ENCODE measurements around the gene PIP5K1B. TPM values are rescaled to one million over a fixed set of nuclear protein-coding genes. Genes with fewer than 3 reads are reported as not detected.

PIP5K1B gene
- total and polyA plus RNA-seq, 2 of the 13 experiments (the other 11 are each of a cell fraction or from before 2014, with no cell fraction given) = 15.8 to 17.5 TPM

DNA sequence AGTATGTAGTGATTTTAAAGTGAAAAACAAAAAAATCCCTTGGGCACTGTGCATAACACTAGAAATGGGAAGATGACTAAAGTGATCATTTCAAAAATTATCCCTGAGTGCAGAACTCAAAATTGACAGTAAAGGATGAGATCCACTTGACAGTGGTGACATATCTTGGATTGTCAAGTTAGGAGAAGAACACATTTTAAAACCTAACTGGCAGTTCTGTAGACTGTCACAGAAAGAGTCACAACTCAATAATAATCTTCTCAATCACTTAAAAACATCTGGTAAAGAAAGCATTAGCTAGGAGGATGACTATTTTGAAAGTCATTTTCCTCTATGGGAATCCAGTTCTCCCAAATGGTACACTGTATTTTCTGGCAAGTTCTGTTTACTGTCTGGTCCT lies 127.1 kb downstream of the PIP5K1B start:
- FAIRE-seq (no peak), DNase-seq (ENCODE audit: low spot score) (no peak), ATAC-seq (no peak)
- H3K27ac ChIP-seq (ENCODE audit: extremely low read length, insufficient read depth, low read length) = no peak overlapping the region
- no peak overlapping the region for H2AFZ ChIP-seq (ENCODE audit: low read length)
- H3K79me2 ChIP-seq (ENCODE audit: insufficient read depth, low read length) = no peaks in the 10 kb centered on the region
- in situ Hi-C loops (cut with HindIII; ENCODE audit: extremely low pct_ligation_motif_present, low pct_unique_long_range_greater_than_20kb) = no loop called here
- no peaks in the 10 kb centered on the region for H3K9me3 ChIP-seq (ENCODE audit: low read length)
- CTCF ChIA-PET (ENCODE audit: low intra/inter-chr PET ratio, low total read pairs) = no interaction called here
- no peaks in the 10 kb centered on the region for H4K20me1 ChIP-seq (ENCODE audit: insufficient read depth, low read length)
- H3K36me3 ChIP-seq (replicated peaks in 1 of 2; ENCODE audit: control insufficient read depth in 1 of 2, insufficient read depth in 2 of 2, low read length in 2 of 2) = no peaks in the 10 kb centered on the region
- peaks cover 19% of the 10 kb centered on the region for H3K4me1 ChIP-seq (ENCODE audit: insufficient read depth, low read length)
- intact Hi-C loops (cut with micrococcal nuclease; ENCODE audit: unreplicated experiment) = no loop called here
- H3K4me3 ChIP-seq (replicated peaks in 1 of 3; ENCODE audit: insufficient read depth in 1 of 3, low read depth in 2 of 3, low read length in 3 of 3) = no peak overlapping the region
- POLR2A ChIA-PET = no interaction called here
- no peaks in the 10 kb centered on the region for H3K27me3 ChIP-seq (ENCODE audit: control insufficient read depth in 1 of 2, insufficient read depth in 2 of 2, low read length in 2 of 2)
- no peak overlapping the region for H3K4me2 ChIP-seq (ENCODE audit: low read depth, low read length)
- BruUV-seq (replicated peaks) = no TSS peak
- no peak overlapping the region for H3K9ac ChIP-seq (ENCODE audit: insufficient read depth, low read depth, low read length)
- TF ChIP-seq, protein P1, sequence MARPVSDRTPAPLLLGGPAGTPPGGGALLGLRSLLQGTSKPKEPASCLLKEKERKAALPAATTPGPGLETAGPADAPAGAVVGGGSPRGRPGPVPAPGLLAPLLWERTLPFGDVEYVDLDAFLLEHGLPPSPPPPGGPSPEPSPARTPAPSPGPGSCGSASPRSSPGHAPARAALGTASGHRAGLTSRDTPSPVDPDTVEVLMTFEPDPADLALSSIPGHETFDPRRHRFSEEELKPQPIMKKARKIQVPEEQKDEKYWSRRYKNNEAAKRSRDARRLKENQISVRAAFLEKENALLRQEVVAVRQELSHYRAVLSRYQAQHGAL (CRISPR knock-in tag; IDR thresholded peaks at IDR 0.05; ENCODE audit: not compliant biosample characterization) = no peak
- TF ChIP-seq ZNF557 (CRISPR knock-in tag; IDR thresholded peaks at IDR 0.05) (no peak), EZH2 (conservative IDR thresholded peaks at IDR 0.05; ENCODE audit: low read depth, low read length) (no peak), ZNF569 (CRISPR knock-in tag; IDR thresholded peaks at IDR 0.05; ENCODE audit: borderline replicate concordance) (no peak), KLF11 (CRISPR knock-in tag; IDR thresholded peaks at IDR 0.05) (no peak), CHD2 (IDR thresholded peaks at IDR 0.05; ENCODE audit: low read depth, low read length) (no peak), ATF7-NPFF (CRISPR knock-in tag; IDR thresholded peaks at IDR 0.05; ENCODE audit: low read depth) (no peak), POGZ (CRISPR knock-in tag; IDR thresholded peaks at IDR 0.05) (no peak), ZNF510 (CRISPR knock-in tag; IDR thresholded peaks at IDR 0.05; ENCODE audit: low read depth) (no peak), MAFK (conservative IDR thresholded peaks at IDR 0.05 in 1 of 2, IDR thresholded peaks at IDR 0.05 in 1 of 2; ENCODE audit: low read length in 2 of 2) (no peak), MBNL3 (CRISPR knock-in tag; conservative IDR thresholded peaks at IDR 0.05) (no peak), RBM22 (optimal IDR thresholded peaks at IDR 0.05; ENCODE audit: low read length) (no peak), KDM4B (CRISPR knock-in tag; IDR thresholded peaks at IDR 0.05) (no peak)
- TF ChIP-seq, protein P2, sequence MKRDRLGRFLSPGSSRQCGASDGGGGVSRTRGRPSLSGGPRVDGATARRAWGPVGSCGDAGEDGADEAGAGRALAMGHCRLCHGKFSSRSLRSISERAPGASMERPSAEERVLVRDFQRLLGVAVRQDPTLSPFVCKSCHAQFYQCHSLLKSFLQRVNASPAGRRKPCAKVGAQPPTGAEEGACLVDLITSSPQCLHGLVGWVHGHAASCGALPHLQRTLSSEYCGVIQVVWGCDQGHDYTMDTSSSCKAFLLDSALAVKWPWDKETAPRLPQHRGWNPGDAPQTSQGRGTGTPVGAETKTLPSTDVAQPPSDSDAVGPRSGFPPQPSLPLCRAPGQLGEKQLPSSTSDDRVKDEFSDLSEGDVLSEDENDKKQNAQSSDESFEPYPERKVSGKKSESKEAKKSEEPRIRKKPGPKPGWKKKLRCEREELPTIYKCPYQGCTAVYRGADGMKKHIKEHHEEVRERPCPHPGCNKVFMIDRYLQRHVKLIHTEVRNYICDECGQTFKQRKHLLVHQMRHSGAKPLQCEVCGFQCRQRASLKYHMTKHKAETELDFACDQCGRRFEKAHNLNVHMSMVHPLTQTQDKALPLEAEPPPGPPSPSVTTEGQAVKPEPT (CRISPR knock-in tag; IDR thresholded peaks at IDR 0.05; ENCODE audit: low read depth) = no peak
- TF ChIP-seq, protein P3, sequence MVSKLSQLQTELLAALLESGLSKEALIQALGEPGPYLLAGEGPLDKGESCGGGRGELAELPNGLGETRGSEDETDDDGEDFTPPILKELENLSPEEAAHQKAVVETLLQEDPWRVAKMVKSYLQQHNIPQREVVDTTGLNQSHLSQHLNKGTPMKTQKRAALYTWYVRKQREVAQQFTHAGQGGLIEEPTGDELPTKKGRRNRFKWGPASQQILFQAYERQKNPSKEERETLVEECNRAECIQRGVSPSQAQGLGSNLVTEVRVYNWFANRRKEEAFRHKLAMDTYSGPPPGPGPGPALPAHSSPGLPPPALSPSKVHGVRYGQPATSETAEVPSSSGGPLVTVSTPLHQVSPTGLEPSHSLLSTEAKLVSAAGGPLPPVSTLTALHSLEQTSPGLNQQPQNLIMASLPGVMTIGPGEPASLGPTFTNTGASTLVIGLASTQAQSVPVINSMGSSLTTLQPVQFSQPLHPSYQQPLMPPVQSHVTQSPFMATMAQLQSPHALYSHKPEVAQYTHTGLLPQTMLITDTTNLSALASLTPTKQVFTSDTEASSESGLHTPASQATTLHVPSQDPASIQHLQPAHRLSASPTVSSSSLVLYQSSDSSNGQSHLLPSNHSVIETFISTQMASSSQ (IDR thresholded peaks at IDR 0.05; ENCODE audit: low read depth) = no peak
- TF ChIP-seq, protein P3 (CRISPR knock-in tag; IDR thresholded peaks at IDR 0.05; ENCODE audit: borderline replicate concordance) = no peak
- TF ChIP-seq, protein P4, sequence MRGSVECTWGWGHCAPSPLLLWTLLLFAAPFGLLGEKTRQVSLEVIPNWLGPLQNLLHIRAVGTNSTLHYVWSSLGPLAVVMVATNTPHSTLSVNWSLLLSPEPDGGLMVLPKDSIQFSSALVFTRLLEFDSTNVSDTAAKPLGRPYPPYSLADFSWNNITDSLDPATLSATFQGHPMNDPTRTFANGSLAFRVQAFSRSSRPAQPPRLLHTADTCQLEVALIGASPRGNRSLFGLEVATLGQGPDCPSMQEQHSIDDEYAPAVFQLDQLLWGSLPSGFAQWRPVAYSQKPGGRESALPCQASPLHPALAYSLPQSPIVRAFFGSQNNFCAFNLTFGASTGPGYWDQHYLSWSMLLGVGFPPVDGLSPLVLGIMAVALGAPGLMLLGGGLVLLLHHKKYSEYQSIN (CRISPR knock-in tag; IDR thresholded peaks at IDR 0.05; ENCODE audit: borderline replicate concordance) = no peak
